ENCODE data around the gene PCK1. TPM values are rescaled to one million over a fixed set of nuclear protein-coding genes. Genes with fewer than 3 reads are reported as not detected.

Gene PCK1
- total RNA-seq, 1 donor from 2014 or later, result 8.4 TPM

DNA sequence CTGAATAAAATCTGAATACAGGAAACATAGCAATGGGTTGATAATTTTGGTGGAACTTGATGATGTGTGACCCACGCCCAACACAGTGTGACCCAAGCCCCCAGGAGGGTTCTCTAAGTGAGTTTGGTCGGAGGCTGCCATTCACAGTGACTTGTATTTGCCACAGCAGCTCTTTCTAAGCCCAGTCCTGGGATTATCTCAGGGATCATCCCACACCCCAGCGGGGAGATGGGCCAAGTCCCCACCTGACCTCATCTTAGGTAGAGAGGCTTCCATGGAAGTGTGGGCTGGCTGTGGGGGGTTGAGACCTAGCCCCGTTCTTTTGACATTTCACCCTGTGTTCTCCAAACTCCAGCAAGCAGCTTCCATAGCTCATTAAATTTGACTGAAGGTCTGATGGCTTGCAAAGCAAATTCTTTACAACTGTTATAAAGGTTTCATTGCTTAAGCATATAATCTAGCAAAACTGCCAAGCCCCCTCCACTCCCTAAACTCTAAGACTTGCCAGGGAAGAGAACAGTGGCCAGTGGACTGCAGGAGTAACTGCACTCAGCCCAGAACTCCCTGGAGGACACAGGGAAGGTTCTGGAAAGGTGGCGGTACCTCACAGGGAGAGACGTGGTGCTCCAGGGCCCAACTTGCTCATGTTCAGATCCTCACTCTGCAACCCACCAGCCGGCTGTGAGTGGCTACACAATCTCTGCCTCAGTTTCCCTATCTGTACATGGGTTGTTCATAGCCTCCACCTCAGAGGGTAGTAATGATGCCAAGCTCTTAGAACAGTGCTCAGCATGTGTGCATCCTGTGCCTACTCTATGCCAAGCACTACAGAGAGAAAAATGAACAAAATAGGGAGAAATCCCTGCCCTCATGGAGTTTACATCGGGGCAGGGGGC lies 1.0 kb upstream of the PCK1 start:
- no peak overlapping the region for H3K9ac ChIP-seq (ENCODE audit: low read depth in 1 of 3, low read length in 3 of 3)

DNA sequence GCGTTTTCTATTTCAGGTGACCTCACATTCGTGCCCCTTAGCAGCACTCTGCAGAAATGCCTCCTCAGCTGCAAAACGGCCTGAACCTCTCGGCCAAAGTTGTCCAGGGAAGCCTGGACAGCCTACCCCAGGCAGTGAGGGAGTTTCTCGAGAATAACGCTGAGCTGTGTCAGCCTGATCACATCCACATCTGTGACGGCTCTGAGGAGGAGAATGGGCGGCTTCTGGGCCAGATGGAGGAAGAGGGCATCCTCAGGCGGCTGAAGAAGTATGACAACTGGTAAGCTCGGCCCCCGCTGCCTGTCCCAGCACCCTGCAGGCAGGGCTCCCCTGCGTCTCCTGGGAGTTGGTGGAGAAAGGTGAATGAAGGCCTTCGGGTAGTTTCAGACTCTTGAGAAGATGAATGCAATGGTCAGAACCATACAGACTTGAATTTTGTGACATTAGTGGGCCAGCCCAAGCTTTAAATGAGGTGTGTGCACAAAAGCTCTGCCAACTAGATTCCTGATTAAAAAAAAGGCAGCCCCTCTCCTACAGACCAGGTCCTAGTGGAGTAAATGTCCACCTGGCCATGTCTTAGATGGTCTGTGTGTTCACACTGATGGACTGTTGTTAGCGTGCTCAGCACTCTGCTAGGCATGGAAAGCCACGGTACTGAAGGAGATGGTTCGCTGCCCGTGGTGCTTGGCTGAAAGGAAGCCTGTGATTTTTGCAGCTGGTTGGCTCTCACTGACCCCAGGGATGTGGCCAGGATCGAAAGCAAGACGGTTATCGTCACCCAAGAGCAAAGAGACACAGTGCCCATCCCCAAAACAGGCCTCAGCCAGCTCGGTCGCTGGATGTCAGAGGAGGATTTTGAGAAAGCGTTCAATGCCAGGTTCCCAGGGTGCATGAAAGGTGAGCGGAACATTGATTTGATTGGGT lies 708 bp downstream of the PCK1 start:
- Histone ChIP-seq H3K27me3 (ENCODE audit: control insufficient read depth in 3 of 3, insufficient read depth in 3 of 3, low read length in 3 of 3) (peaks cover 16 to 51% (median 31%) of the 10 kb centered on the region in 3 donors), H3K4me1 (ENCODE audit: control insufficient read depth in 3 of 3, insufficient read depth in 3 of 3, low read length in 3 of 3) (no peaks in the 10 kb centered on the region), H3K36me3 (ENCODE audit: control insufficient read depth in 3 of 3, insufficient read depth in 3 of 3, low read length in 3 of 3) (no peaks in the 10 kb centered on the region), H3K4me3 (ENCODE audit: low read length in 3 of 3) (no peak overlapping the region), H3K9ac (ENCODE audit: low read depth in 1 of 3, low read length in 3 of 3) (no peak overlapping the region), H3K27ac (ENCODE audit: low read depth, low read length) (no peak overlapping the region), H3K9me3 (ENCODE audit: control insufficient read depth in 3 of 3, low read length in 3 of 3) (no peaks in the 10 kb centered on the region)

More for the DNA sequence above, 1.0 kb upstream of the PCK1 start:
- H3K9me3 ChIP-seq (ENCODE audit: control insufficient read depth in 3 of 3, low read length in 3 of 3), result no peaks in the 10 kb centered on the region
- H3K27me3 ChIP-seq (ENCODE audit: control insufficient read depth in 3 of 3, insufficient read depth in 3 of 3, low read length in 3 of 3), result peaks cover 25 to 52% (median 32%) of the 10 kb centered on the region in 3 donors
- H3K4me1 ChIP-seq (ENCODE audit: control insufficient read depth in 3 of 3, insufficient read depth in 3 of 3, low read length in 3 of 3), result no peaks in the 10 kb centered on the region
- no peak overlapping the region for H3K27ac ChIP-seq (ENCODE audit: low read depth, low read length)
- no peak overlapping the region for H3K4me3 ChIP-seq (ENCODE audit: low read length in 3 of 3)
- no peaks in the 10 kb centered on the region for H3K36me3 ChIP-seq (ENCODE audit: control insufficient read depth in 3 of 3, insufficient read depth in 3 of 3, low read length in 3 of 3)

DNA sequence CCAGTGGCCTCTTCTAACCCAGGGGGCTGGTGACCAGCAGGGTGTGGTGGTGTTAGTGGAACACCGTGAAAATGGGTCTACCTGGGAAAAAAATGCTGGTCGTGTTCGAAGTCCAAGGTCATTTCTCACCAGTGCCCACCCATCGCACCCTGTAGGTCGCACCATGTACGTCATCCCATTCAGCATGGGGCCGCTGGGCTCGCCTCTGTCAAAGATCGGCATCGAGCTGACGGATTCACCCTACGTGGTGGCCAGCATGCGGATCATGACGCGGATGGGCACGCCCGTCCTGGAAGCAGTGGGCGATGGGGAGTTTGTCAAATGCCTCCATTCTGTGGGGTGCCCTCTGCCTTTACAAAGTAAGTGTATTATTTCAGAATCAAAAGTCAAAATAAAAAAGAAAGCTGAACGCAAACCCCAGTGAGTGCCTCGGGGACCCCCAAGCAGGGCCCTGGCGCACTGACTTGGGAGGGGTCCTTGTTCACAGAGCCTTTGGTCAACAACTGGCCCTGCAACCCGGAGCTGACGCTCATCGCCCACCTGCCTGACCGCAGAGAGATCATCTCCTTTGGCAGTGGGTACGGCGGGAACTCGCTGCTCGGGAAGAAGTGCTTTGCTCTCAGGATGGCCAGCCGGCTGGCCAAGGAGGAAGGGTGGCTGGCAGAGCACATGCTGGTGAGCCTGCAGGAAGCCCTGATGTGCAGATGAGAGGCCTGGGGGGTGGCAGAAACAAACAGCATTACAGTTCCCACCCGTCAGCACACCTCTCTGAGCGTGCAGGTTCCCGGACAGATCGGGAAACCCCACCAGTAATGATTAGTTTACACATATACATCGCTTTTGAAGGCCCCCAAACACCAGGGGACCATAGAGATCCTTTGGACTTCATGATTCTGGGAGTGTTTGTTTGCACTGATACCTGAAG lies 1.9 kb downstream of the PCK1 start:
- Histone ChIP-seq H3K27ac (ENCODE audit: low read depth, low read length) (no peak overlapping the region), H3K36me3 (ENCODE audit: control insufficient read depth in 3 of 3, insufficient read depth in 3 of 3, low read length in 3 of 3) (no peaks in the 10 kb centered on the region), H3K27me3 (ENCODE audit: control insufficient read depth in 3 of 3, insufficient read depth in 3 of 3, low read length in 3 of 3) (peaks cover 15 to 42% (median 33%) of the 10 kb centered on the region in 3 donors)

DNA sequence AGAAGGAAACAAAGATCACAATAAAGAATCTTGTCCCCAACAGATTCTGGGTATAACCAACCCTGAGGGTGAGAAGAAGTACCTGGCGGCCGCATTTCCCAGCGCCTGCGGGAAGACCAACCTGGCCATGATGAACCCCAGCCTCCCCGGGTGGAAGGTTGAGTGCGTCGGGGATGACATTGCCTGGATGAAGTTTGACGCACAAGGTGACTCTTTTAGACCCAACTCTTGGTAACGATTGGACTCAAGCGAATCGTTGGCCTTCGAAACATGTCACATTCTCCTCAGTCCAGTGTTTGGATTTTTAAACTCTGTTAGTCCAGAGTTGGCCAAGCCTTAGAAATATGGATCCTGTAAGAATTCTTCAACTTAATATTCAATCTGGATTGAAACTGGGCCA lies 2.6 kb downstream of the PCK1 start:
- Histone ChIP-seq H3K4me1 (ENCODE audit: control insufficient read depth in 3 of 3, insufficient read depth in 3 of 3, low read length in 3 of 3) (no peaks in the 10 kb centered on the region), H3K27me3 (ENCODE audit: control insufficient read depth in 3 of 3, insufficient read depth in 3 of 3, low read length in 3 of 3) (peaks cover 22 to 41% (median 39%) of the 10 kb centered on the region in 3 donors), H3K27ac (ENCODE audit: low read depth, low read length) (no peak overlapping the region), H3K9ac (ENCODE audit: low read depth in 1 of 3, low read length in 3 of 3) (no peak overlapping the region), H3K36me3 (ENCODE audit: control insufficient read depth in 3 of 3, insufficient read depth in 3 of 3, low read length in 3 of 3) (no peaks in the 10 kb centered on the region), H3K9me3 (ENCODE audit: control insufficient read depth in 3 of 3, low read length in 3 of 3) (no peaks in the 10 kb centered on the region), H3K4me3 (ENCODE audit: low read length in 3 of 3) (no peak overlapping the region)

More for the DNA sequence above, 1.9 kb downstream of the PCK1 start:
- H3K4me3 ChIP-seq (ENCODE audit: low read length in 3 of 3), result no peak overlapping the region
- H3K9ac ChIP-seq (ENCODE audit: low read depth in 1 of 3, low read length in 3 of 3), result no peak overlapping the region
- H3K4me1 ChIP-seq (ENCODE audit: control insufficient read depth in 3 of 3, insufficient read depth in 3 of 3, low read length in 3 of 3), result no peaks in the 10 kb centered on the region
- H3K9me3 ChIP-seq (ENCODE audit: control insufficient read depth in 3 of 3, low read length in 3 of 3), result no peaks in the 10 kb centered on the region

DNA sequence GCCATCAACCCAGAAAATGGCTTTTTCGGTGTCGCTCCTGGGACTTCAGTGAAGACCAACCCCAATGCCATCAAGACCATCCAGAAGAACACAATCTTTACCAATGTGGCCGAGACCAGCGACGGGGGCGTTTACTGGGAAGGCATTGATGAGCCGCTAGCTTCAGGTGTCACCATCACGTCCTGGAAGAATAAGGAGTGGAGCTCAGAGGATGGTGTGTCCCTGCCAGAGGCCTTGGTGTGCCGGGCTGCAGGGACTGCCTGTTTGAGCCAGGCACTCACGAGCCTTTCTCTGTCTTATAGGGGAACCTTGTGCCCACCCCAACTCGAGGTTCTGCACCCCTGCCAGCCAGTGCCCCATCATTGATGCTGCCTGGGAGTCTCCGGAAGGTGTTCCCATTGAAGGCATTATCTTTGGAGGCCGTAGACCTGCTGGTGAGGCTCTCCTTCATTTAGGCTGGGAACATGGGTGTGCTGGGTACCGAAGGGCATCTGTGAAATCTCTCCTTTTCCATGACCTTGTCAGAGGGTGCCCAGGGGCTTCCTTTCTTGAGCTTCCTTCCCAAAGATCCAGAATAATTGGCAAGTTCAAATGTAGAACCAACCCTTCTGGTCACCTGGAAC lies 3.4 kb downstream of the PCK1 start:
- Histone ChIP-seq H3K9me3 (ENCODE audit: control insufficient read depth in 3 of 3, low read length in 3 of 3) (no peaks in the 10 kb centered on the region), H3K4me1 (ENCODE audit: control insufficient read depth in 3 of 3, insufficient read depth in 3 of 3, low read length in 3 of 3) (no peaks in the 10 kb centered on the region)

DNA sequence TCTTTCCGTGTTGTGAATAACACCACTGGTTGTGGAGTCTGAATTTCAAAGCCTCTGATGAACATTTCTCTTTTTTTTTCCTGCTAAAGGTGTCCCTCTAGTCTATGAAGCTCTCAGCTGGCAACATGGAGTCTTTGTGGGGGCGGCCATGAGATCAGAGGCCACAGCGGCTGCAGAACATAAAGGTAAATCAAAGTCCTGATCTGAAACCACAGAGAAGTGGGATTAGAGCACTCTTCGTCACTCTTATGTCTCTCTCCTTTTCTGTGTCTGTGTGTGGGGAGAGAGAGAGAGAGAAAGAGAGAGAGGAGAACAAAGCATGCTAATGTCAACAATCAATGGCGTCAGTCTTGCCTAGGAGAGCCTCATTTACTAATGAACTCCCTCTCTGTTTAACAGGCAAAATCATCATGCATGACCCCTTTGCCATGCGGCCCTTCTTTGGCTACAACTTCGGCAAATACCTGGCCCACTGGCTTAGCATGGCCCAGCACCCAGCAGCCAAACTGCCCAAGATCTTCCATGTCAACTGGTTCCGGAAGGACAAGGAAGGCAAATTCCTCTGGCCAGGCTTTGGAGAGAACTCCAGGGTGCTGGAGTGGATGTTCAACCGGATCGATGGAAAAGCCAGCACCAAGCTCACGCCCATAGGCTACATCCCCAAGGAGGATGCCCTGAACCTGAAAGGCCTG lies 4.2 kb downstream of the PCK1 start:
- Histone ChIP-seq H3K4me1 (ENCODE audit: control insufficient read depth in 3 of 3, insufficient read depth in 3 of 3, low read length in 3 of 3) (no peaks in the 10 kb centered on the region), H3K9me3 (ENCODE audit: control insufficient read depth in 3 of 3, low read length in 3 of 3) (no peaks in the 10 kb centered on the region), H3K27ac (ENCODE audit: low read depth, low read length) (no peak overlapping the region), H3K4me3 (ENCODE audit: low read length in 3 of 3) (no peak overlapping the region), H3K9ac (ENCODE audit: low read depth in 1 of 3, low read length in 3 of 3) (no peak overlapping the region), H3K27me3 (ENCODE audit: control insufficient read depth in 3 of 3, insufficient read depth in 3 of 3, low read length in 3 of 3) (peaks cover 15 to 37% (median 35%) of the 10 kb centered on the region in 3 donors), H3K36me3 (ENCODE audit: control insufficient read depth in 3 of 3, insufficient read depth in 3 of 3, low read length in 3 of 3) (no peaks in the 10 kb centered on the region)

More for the DNA sequence above, 3.4 kb downstream of the PCK1 start:
- H3K36me3 ChIP-seq (ENCODE audit: control insufficient read depth in 3 of 3, insufficient read depth in 3 of 3, low read length in 3 of 3), result no peaks in the 10 kb centered on the region
- H3K27ac ChIP-seq (ENCODE audit: low read depth, low read length), result no peak overlapping the region
- peaks cover 16 to 43% (median 40%) of the 10 kb centered on the region in 3 donors for H3K27me3 ChIP-seq (ENCODE audit: control insufficient read depth in 3 of 3, insufficient read depth in 3 of 3, low read length in 3 of 3)
- no peak overlapping the region for H3K4me3 ChIP-seq (ENCODE audit: low read length in 3 of 3)
- no peak overlapping the region for H3K9ac ChIP-seq (ENCODE audit: low read depth in 1 of 3, low read length in 3 of 3)

DNA sequence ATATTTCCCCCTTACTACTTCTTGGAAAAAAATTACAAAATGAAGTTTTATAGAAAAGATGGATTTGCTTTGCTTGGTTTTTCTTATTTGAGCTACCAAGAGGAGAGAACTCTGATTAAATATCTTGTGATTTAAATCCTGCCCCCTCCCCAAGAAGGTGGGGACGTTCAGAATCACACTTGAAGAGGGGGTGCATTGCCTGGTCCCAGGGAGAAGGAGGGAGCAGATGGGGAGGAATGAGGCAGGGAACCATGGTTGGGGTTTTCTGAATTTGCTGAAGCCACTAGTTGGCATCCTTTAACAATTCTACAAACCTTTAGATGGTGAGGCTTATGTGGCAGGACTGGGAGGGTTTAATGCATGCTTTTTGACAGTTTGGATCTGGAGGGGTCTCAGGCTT lies 5.5 kb downstream of the PCK1 start:
- peaks cover 18 to 44% (median 32%) of the 10 kb centered on the region in 3 donors for H3K27me3 ChIP-seq (ENCODE audit: control insufficient read depth in 3 of 3, insufficient read depth in 3 of 3, low read length in 3 of 3)
- no peaks in the 10 kb centered on the region for H3K9me3 ChIP-seq (ENCODE audit: control insufficient read depth in 3 of 3, low read length in 3 of 3)
- no peaks in the 10 kb centered on the region for H3K4me1 ChIP-seq (ENCODE audit: control insufficient read depth in 3 of 3, insufficient read depth in 3 of 3, low read length in 3 of 3)
- no peaks in the 10 kb centered on the region for H3K36me3 ChIP-seq (ENCODE audit: control insufficient read depth in 3 of 3, insufficient read depth in 3 of 3, low read length in 3 of 3)
- H3K4me3 ChIP-seq (ENCODE audit: low read length in 3 of 3), result no peak overlapping the region
- no peak overlapping the region for H3K27ac ChIP-seq (ENCODE audit: low read depth, low read length)
- no peak overlapping the region for H3K9ac ChIP-seq (ENCODE audit: low read depth in 1 of 3, low read length in 3 of 3)

DNA sequence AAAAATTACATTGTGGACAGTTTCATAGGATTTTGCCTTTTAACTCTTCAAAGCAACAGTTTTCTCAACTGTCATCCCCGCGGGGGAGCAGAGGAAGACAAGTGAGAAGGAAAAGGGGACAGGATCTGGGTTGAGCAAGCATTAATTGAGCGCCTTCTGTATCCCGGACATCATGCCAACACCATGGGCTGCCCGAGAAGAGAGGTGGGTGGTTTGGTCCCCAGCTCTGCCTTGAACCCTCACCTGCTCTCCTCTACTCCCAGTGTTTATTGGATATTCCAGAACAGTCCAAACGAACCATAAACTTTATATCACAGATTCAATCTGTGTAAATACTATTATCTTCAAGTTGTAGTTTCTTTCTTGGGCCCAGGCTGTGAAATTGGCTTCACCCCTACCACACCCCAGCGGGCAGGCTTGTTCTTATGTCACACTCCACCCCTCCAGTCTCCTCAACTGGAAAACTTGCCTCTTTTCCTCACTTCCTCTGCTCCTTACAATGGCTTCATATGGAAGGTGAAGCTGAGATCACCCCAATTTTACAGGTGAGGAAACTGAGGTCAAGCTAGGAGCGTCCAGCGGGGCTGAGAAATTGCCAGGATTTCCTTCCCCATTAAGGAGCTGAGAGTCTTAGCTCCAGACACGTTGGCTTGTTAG lies 6.0 kb downstream of the PCK1 start:
- no peaks in the 10 kb centered on the region for H3K9me3 ChIP-seq (ENCODE audit: control insufficient read depth in 3 of 3, low read length in 3 of 3)
- no peaks in the 10 kb centered on the region for H3K36me3 ChIP-seq (ENCODE audit: control insufficient read depth in 3 of 3, insufficient read depth in 3 of 3, low read length in 3 of 3)
- peaks cover 21 to 41% (median 31%) of the 10 kb centered on the region in 3 donors for H3K27me3 ChIP-seq (ENCODE audit: control insufficient read depth in 3 of 3, insufficient read depth in 3 of 3, low read length in 3 of 3)
- H3K9ac ChIP-seq (ENCODE audit: low read depth in 1 of 3, low read length in 3 of 3), result no peak overlapping the region
- no peak overlapping the region for H3K4me3 ChIP-seq (ENCODE audit: low read length in 3 of 3)
- no peaks in the 10 kb centered on the region for H3K4me1 ChIP-seq (ENCODE audit: control insufficient read depth in 3 of 3, insufficient read depth in 3 of 3, low read length in 3 of 3)
- no peak overlapping the region for H3K27ac ChIP-seq (ENCODE audit: low read depth, low read length)

Measured in skeletal muscle tissue (tissue), 4 donors.